Measurements from ENCODE around the gene ENOPH1.

ENOPH1 gene

DNA sequence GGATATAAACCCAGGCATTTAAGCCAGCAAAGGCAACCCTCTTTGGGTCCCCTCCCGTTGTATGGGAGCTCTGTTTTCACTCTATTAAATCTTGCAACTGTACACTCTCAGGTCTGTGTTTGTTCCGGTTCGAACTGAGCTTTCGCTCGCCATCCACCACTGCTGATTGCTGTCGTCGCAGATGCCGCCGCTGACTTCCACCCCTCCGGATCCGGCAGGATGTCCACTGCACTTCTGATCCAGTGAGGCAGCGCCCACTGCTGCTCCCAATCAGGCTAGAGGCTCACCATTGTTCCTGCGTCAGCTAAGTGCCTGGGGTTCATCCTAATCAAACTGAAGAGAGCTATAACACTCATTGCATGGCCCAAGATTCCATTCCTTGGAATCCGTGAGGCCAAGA, 49.2 kb downstream of the ENOPH1 start:
- no peak overlapping the region for H3K27ac ChIP-seq (ENCODE audit: low read depth, low read length)
- H3K9me3 ChIP-seq (ENCODE audit: insufficient read depth, low read length), result no peaks in the 10 kb centered on the region
- no peak for TF ChIP-seq EZH2phosphoT487 (conservative IDR thresholded peaks at IDR 0.05; ENCODE audit: low read length)
- TF ChIP-seq, protein P1, sequence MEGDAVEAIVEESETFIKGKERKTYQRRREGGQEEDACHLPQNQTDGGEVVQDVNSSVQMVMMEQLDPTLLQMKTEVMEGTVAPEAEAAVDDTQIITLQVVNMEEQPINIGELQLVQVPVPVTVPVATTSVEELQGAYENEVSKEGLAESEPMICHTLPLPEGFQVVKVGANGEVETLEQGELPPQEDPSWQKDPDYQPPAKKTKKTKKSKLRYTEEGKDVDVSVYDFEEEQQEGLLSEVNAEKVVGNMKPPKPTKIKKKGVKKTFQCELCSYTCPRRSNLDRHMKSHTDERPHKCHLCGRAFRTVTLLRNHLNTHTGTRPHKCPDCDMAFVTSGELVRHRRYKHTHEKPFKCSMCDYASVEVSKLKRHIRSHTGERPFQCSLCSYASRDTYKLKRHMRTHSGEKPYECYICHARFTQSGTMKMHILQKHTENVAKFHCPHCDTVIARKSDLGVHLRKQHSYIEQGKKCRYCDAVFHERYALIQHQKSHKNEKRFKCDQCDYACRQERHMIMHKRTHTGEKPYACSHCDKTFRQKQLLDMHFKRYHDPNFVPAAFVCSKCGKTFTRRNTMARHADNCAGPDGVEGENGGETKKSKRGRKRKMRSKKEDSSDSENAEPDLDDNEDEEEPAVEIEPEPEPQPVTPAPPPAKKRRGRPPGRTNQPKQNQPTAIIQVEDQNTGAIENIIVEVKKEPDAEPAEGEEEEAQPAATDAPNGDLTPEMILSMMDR (IDR thresholded peaks at IDR 0.05; ENCODE audit: insufficient read depth, low read length, poor library complexity, severe bottlenecking), result no peak
- no peaks in the 10 kb centered on the region for H3F3A ChIP-seq (ENCODE audit: insufficient read depth)
- H3K9me2 ChIP-seq (replicated peaks; ENCODE audit: insufficient read depth, low read length), result no peaks in the 10 kb centered on the region
- H3K27me3 ChIP-seq (ENCODE audit: low read length), result no peaks in the 10 kb centered on the region
- H3K4me3 ChIP-seq (ENCODE audit: insufficient read depth, low read length, poor library complexity, severe bottlenecking), result no peak overlapping the region
- no peak overlapping the region for H3K4me2 ChIP-seq (ENCODE audit: low read depth, low read length, poor library complexity, severe bottlenecking)
- no peaks in the 10 kb centered on the region for H4K20me1 ChIP-seq (ENCODE audit: low read depth, low read length)
- no peaks in the 10 kb centered on the region for H3K79me2 ChIP-seq (ENCODE audit: insufficient read depth, low read length)
- no peak overlapping the region for H2AFZ ChIP-seq (ENCODE audit: low read depth, low read length, severe bottlenecking)
- no peak overlapping the region for H3K9ac ChIP-seq (ENCODE audit: low read length)
- H3K36me3 ChIP-seq (ENCODE audit: low read length), result no peaks in the 10 kb centered on the region

DNA sequence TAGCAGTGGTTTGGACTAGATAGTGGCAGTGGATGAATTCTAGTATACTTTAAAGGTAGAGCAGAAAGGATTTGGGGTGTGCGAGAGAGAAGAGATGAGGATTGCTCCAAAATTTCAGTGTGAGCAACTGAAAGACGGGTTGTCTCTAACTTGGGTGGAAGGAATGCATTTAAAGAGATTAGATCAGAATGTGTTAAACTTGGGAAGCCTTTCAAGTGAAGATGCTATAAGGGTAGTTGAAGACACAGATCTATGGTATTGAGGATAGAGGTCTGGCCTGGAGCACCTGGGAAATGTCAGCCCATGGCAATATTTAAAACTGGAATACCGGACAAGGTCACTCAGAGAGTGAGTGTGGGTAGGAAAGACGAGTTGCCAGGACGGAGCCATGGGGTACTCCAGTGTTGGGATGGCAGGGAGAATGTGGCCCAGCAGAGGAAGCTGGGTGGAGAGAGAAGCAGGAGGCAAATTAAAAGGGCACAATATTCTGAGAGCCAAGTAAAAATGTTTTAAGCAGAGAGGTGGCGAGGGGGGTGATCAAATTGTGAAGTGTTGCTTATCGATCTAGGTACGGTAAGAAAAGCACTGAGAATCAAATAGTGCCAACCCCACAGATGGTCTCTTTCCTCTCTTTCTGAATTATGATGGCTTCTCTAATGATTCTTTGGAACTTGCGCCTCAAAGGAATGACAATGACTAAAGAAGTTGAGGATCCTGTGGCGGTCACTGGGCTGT, 50.5 kb downstream of the ENOPH1 start:
- Histone ChIP-seq H3K9me3 (ENCODE audit: insufficient read depth, low read length) (no peaks in the 10 kb centered on the region), H3K79me2 (ENCODE audit: insufficient read depth, low read length) (no peaks in the 10 kb centered on the region), H3K27me3 (ENCODE audit: low read length) (no peaks in the 10 kb centered on the region), H2AFZ (ENCODE audit: low read depth, low read length, severe bottlenecking) (no peak overlapping the region), H3K9ac (ENCODE audit: low read length) (no peak overlapping the region), H3K9me2 (replicated peaks; ENCODE audit: insufficient read depth, low read length) (no peaks in the 10 kb centered on the region), H3K4me3 (ENCODE audit: insufficient read depth, low read length, poor library complexity, severe bottlenecking) (no peak overlapping the region), H4K20me1 (ENCODE audit: low read depth, low read length) (no peaks in the 10 kb centered on the region), H3K36me3 (ENCODE audit: low read length) (no peaks in the 10 kb centered on the region), H3K27ac (ENCODE audit: low read depth, low read length) (no peak overlapping the region), H3K4me2 (ENCODE audit: low read depth, low read length, poor library complexity, severe bottlenecking) (no peak overlapping the region), H3F3A (ENCODE audit: insufficient read depth) (no peaks in the 10 kb centered on the region)
- TF ChIP-seq EZH2phosphoT487 (conservative IDR thresholded peaks at IDR 0.05; ENCODE audit: low read length), result no peak
- TF ChIP-seq, protein P1 (IDR thresholded peaks at IDR 0.05; ENCODE audit: insufficient read depth, low read length, poor library complexity, severe bottlenecking), result no peak

DNA sequence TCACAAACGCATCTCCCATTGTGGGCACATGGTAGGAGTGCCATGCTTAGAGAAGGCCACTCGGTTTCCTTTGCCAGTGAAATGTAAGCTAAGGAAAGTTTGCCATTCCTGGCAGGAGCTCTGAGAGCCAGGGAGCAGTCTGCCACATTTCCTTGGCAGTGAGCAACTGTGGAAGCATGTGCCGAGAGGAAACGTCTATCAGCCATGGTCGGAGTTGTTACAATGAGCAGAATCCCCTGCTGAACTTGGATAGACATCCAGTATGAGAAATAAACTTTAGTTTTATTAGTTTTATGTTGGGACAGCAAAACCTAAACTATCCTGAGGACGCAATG, 51.1 kb downstream of the ENOPH1 start:
- Histone ChIP-seq H3K9me2 (replicated peaks; ENCODE audit: insufficient read depth, low read length) (no peaks in the 10 kb centered on the region), H4K20me1 (ENCODE audit: low read depth, low read length) (no peaks in the 10 kb centered on the region), H3K4me2 (ENCODE audit: low read depth, low read length, poor library complexity, severe bottlenecking) (no peak overlapping the region), H3K9me3 (ENCODE audit: insufficient read depth, low read length) (no peaks in the 10 kb centered on the region), H3K4me3 (ENCODE audit: insufficient read depth, low read length, poor library complexity, severe bottlenecking) (no peak overlapping the region), H3K27me3 (ENCODE audit: low read length) (no peaks in the 10 kb centered on the region), H3K79me2 (ENCODE audit: insufficient read depth, low read length) (no peaks in the 10 kb centered on the region), H3F3A (ENCODE audit: insufficient read depth) (no peaks in the 10 kb centered on the region), H3K36me3 (ENCODE audit: low read length) (no peaks in the 10 kb centered on the region), H2AFZ (ENCODE audit: low read depth, low read length, severe bottlenecking) (no peak overlapping the region), H3K9ac (ENCODE audit: low read length) (no peak overlapping the region), H3K27ac (ENCODE audit: low read depth, low read length) (no peak overlapping the region)
- TF ChIP-seq EZH2phosphoT487 (conservative IDR thresholded peaks at IDR 0.05; ENCODE audit: low read length), result no peak
- TF ChIP-seq, protein P1 (IDR thresholded peaks at IDR 0.05; ENCODE audit: insufficient read depth, low read length, poor library complexity, severe bottlenecking), result no peak

All from SU-DHL-6 (cell line).